GM19397 (cell line): ENCODE measurements around the gene ANKUB1.

Source experiments
- ATAC-seq: cut with Tn5 transposase; IDR thresholded peaks from one replicate; pipeline ENCODE4 v1.9.1; 2021; ENCODE audit warnings: mild to moderate bottlenecking, moderate library complexity; ENCODE audit not compliant: unreplicated experiment

ANKUB1 gene

GRCh38 chr3:149713730-149714654 lies 78.4 kb downstream of the ANKUB1 start:
- ATAC-seq = no peak
